HT-29 (cell line): ENCODE measurements around the gene FGF2. TPM values are rescaled to one million over a fixed set of nuclear protein-coding genes. Genes with fewer than 3 reads are reported as not detected.
A peak's percentile ranks its signal among the peaks of the same experiment; 100 is the strongest.
"Not testable (repeated sequence)": the region's sequence is repeated elsewhere in the genome, so short reads cannot be mapped to it uniquely, and the experiment has no call there.

Source experiments
- DNase-seq: peaks from one replicate; pipeline ENCODE4 v3.0.0-alpha.2; 2015; ENCODE audit warnings: low spot score
- total RNA-seq: library from RNA; depleted of rRNA; stranded (reverse); fragments of >200 nt; shearing (Covaris generic); gene quantifications from 2 replicates; pipeline ENCODE4 v1.2.3, GENCODE V29; 2014; rRNA removed

FGF2 gene
- total RNA-seq, result not detected in 2 replicates

- DNase-seq, result no peak
Observed at GRCh38 chr4:122826553-122827257, at the start of gene FGF2. Gene FGF2, plus strand, starts transcription at chr4:122826831. Its CDS starts 344 bp downstream, at chr4:122827175.

- peak; percentile 59 for DNase-seq
Observed at GRCh38 chr4:122776916-122777315, 49.7 kb upstream of the FGF2 start.

GRCh38 chr4:122777846-122778673 is 48.6 kb upstream of the FGF2 start:
- no peak for DNase-seq

GRCh38 chr4:122781486-122781885 is 45.1 kb upstream of the FGF2 start:
- DNase-seq, result no peak

- DNase-seq, result peak; percentile 29
Observed at GRCh38 chr4:122783301-122784215, 43.1 kb upstream of the FGF2 start.

- no peak for DNase-seq
Observed at GRCh38 chr4:122784261-122784660, 42.4 kb upstream of the FGF2 start.

- no peak for DNase-seq
Observed at GRCh38 chr4:122785099-122785498, 41.5 kb upstream of the FGF2 start.

- DNase-seq, result peak; percentile 61
Observed at GRCh38 chr4:122786296-122786695, 40.3 kb upstream of the FGF2 start.

GRCh38 chr4:122786920-122787319 is 39.7 kb upstream of the FGF2 start:
- not testable (repeated sequence) for DNase-seq

GRCh38 chr4:122787940-122788339 is 38.7 kb upstream of the FGF2 start:
- no peak for DNase-seq

- DNase-seq, result no peak
Observed at GRCh38 chr4:122788935-122789334, 37.7 kb upstream of the FGF2 start.

GRCh38 chr4:122793811-122794210 is 32.8 kb upstream of the FGF2 start:
- no peak for DNase-seq

GRCh38 chr4:122796801-122797404 is 29.7 kb upstream of the FGF2 start:
- DNase-seq, result no peak

GRCh38 chr4:122797405-122798094 is 29.1 kb upstream of the FGF2 start:
- DNase-seq, result no peak

GRCh38 chr4:122798101-122798500 is 28.5 kb upstream of the FGF2 start:
- peak; percentile 25 for DNase-seq

GRCh38 chr4:122798917-122799316 is 27.7 kb upstream of the FGF2 start:
- DNase-seq, result no peak

GRCh38 chr4:122803788-122804208 is 22.8 kb upstream of the FGF2 start:
- no peak for DNase-seq

GRCh38 chr4:122806981-122807679 is 19.5 kb upstream of the FGF2 start:
- DNase-seq, result no peak

GRCh38 chr4:122810669-122811068 is 16.0 kb upstream of the FGF2 start:
- no peak for DNase-seq

- DNase-seq, result not testable (repeated sequence)
Observed at GRCh38 chr4:122811781-122812180, 14.8 kb upstream of the FGF2 start.
